ENCODE results near the gene POU2F3. TPM values are rescaled to one million over a fixed set of nuclear protein-coding genes. Genes with fewer than 3 reads are reported as not detected.
A peak's percentile ranks its signal among the peaks of the same experiment; 100 is the strongest.

The POU2F3 gene
- total RNA-seq, 4 donors from 2014 or later = 0.27 to 0.46 TPM; not detected in 2

DNA sequence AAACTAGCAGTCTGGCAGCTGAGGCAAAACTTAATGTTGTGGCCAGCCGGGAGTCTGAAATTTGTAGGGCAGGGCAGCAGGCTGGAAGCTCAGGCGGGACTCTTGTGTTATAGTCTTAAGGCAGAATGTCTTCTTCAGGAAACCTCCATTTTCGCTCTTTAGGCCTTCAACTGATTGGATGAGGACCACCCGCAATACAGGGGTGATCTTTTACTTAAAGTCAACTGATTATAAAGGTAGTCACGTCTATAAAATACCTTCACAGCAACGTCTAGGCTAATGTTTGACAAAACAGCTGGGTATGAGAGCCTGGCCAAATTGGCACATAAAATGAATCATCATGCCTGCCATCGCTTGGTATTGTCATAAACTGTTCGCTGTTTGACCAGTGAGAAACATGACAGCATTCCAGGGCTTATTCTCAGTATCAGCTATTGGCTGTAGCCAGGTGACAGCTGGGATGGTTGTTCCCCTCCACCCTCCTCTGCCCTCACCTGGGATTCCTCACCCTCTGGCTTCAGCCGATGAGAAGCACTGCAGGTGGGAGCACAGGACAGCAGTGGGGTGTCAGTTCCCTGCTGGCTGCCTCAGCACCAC is 6.6 kb upstream of the POU2F3 start:
- TF ChIP-seq POLR2AphosphoS5 (IDR thresholded peaks at IDR 0.05) (no peak), POLR2A (IDR thresholded peaks at IDR 0.05) (no peak), EP300 (IDR thresholded peaks at IDR 0.05) (no peak)
- TF ChIP-seq, protein P1, sequence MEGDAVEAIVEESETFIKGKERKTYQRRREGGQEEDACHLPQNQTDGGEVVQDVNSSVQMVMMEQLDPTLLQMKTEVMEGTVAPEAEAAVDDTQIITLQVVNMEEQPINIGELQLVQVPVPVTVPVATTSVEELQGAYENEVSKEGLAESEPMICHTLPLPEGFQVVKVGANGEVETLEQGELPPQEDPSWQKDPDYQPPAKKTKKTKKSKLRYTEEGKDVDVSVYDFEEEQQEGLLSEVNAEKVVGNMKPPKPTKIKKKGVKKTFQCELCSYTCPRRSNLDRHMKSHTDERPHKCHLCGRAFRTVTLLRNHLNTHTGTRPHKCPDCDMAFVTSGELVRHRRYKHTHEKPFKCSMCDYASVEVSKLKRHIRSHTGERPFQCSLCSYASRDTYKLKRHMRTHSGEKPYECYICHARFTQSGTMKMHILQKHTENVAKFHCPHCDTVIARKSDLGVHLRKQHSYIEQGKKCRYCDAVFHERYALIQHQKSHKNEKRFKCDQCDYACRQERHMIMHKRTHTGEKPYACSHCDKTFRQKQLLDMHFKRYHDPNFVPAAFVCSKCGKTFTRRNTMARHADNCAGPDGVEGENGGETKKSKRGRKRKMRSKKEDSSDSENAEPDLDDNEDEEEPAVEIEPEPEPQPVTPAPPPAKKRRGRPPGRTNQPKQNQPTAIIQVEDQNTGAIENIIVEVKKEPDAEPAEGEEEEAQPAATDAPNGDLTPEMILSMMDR (IDR thresholded peaks at IDR 0.05) = no peak
- H3K36me3 ChIP-seq = peaks cover 0 to 8% of the 10 kb centered on the region in 2 donors
- H3K27me3 ChIP-seq = peaks cover 38% of the 10 kb centered on the region
- no peak for ATAC-seq
- H3K4me1 ChIP-seq = peaks cover 0 to 10% (median 0%) of the 10 kb centered on the region in 3 donors
- H3K27ac ChIP-seq = no peak overlapping the region
- no peak overlapping the region for H3K4me3 ChIP-seq
- no peaks in the 10 kb centered on the region for H3K9me3 ChIP-seq
- WGBS, 2 donors (ENCODE audit: low coverage in 1 of 2) = 71 to 88% methylated on average over 6 to 7 of the region's 9 CpGs

DNA sequence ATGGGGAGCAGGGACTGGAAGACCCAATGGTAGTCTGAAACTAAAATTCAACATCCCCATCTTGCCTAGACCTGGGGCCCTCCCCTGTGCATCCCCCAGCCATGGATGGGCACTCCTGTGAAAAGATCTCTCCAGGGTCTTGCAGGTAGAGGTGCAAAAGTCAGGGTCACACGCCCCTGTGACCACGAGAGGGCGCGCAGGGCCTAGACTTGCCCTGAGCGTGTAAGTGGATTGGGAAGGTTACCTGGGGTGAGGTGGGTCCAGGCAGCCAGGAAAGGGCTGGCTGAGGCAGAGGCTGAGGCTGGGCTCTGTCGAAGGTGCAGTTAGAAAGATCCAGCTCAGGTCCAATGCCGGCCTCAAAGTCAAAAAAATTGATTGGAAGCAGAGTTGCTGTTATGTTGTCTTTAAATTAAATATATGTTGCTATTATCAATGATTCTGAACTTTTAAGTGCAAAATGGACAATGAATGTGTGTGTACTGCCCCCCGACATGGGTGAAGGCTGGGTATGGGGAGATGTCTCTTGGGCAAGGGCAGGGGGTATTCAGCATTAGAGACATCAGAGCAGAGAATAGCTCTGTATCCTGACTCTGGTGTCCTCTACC is 4.8 kb upstream of the POU2F3 start:
- Histone ChIP-seq H3K27ac (no peak overlapping the region), H3K27me3 (peaks cover 53% of the 10 kb centered on the region)

DNA sequence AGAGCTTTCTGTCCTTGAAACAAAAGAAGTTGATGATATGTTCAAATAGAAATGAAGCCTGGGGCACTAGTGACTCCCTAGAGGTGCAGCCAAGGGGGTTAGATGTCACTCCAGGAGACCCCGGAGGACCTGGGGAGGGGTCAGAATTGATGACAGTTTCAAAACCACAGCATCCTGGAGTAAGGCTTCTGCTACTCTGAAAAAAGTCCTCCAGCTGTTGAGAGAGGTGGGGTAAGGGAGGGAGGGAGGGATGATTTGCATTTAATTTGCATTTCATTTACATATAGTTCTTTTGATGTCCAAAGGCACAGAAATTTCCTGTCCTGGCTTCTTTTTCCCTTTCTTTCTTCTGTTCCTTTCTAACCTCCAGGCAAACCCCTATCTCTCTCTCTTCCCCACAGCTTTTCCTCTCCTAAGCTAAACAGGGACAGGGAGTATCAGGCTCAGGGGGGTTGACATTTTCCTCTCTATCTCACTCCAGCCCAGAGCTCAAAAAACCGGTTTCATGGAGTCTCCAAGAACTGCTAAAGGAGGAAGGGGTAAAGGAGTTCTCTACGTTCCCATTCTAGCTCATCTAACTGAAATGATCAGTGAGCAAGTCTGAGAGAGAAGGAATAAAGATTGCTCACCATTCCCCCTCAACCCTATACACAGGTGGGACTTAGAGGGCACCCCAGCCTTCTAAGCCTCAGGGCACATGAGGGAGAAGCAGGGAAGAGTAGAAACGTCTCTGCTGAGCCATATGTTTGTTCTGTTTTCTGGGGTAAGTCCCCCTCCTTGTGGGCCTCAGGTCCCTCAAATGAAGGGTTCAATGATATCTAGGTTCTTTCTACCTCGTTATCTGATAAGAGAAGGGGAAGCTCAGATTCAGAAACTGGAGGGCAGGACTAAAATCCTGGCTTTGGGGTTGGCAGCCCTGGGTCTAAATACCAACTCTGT is 3.5 kb upstream of the POU2F3 start:
- Histone ChIP-seq H3K4me3 (no peak overlapping the region), H3K27me3 (peaks cover 66% of the 10 kb centered on the region), H3K9me3 (no peaks in the 10 kb centered on the region), H3K36me3 (no peaks in the 10 kb centered on the region), H3K4me1 (peaks cover 0 to 10% (median 4%) of the 10 kb centered on the region in 3 donors), H3K27ac (no peak overlapping the region)
- ATAC-seq = no peak
- 49 to 51% methylated on average over 5 of the region's 5 CpGs for WGBS, 2 donors (ENCODE audit: low coverage in 1 of 2)
- TF ChIP-seq POLR2A (IDR thresholded peaks at IDR 0.05) (no peak), POLR2AphosphoS5 (IDR thresholded peaks at IDR 0.05) (no peak), EP300 (IDR thresholded peaks at IDR 0.05) (no peak)
- TF ChIP-seq, protein P1 (IDR thresholded peaks at IDR 0.05) = no peak

More for the DNA sequence above, 4.8 kb upstream of the POU2F3 start:
- no peak overlapping the region for H3K4me3 ChIP-seq
- 29 to 34% methylated on average over 3 of the region's 8 CpGs for WGBS, 2 donors (ENCODE audit: low coverage in 1 of 2)
- ATAC-seq = no peak
- TF ChIP-seq, protein P1 (IDR thresholded peaks at IDR 0.05) = peak in 3 of 4 experiments; percentile 63 to 80 (median 70)
- TF ChIP-seq POLR2AphosphoS5 (IDR thresholded peaks at IDR 0.05) (no peak), EP300 (IDR thresholded peaks at IDR 0.05) (no peak)
- H3K36me3 ChIP-seq = no peaks in the 10 kb centered on the region
- H3K4me1 ChIP-seq = peaks cover 0 to 6% (median 3%) of the 10 kb centered on the region in 3 donors
- H3K9me3 ChIP-seq = no peaks in the 10 kb centered on the region

DNA sequence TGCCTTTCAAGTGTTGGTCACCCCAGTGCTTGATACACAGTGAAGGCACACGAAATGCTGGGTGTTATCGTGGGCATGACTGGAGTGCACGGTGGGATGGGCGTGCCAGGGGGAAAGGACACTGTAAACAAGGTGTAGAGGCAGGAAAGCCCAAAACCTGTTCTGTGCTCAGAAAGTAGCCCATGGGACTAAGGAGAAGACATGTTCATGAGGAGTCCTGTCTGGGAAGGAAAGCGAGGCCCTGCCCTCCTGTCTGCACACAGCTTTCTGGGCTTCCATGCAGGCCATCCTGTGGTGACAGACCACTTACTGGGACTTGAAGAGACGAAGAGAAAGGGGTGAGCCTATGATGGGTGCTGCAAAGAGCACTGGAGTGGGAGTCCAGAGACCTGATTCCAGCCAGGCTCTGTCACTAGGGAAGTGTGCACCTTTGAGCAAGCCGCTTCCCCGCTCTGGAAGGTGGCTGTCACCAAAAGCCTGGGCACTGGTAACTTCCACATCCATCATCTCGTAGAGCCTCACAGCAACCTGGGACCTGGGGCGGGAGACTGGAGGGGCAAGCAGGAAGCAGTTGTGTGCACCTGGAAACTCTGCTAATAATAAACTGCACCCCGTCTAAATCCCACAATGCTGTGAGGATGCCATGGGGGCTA is 846 bp upstream of the POU2F3 start:
- TF ChIP-seq EP300 (IDR thresholded peaks at IDR 0.05) (no peak), POLR2A (IDR thresholded peaks at IDR 0.05) (no peak), POLR2AphosphoS5 (IDR thresholded peaks at IDR 0.05) (no peak)
- TF ChIP-seq, protein P1 (IDR thresholded peaks at IDR 0.05) = no peak

More for the DNA sequence above, 846 bp upstream of the POU2F3 start:
- no peaks in the 10 kb centered on the region for H3K36me3 ChIP-seq
- WGBS, 2 donors (ENCODE audit: low coverage in 1 of 2) = 80 to 84% methylated on average over 7 of the region's 11 CpGs
- no peak overlapping the region for H3K27ac ChIP-seq
- peaks cover 0 to 10% (median 4%) of the 10 kb centered on the region in 3 donors for H3K4me1 ChIP-seq
- no peak for ATAC-seq
- no peaks in the 10 kb centered on the region for H3K9me3 ChIP-seq
- H3K4me3 ChIP-seq = no peak overlapping the region
- H3K27me3 ChIP-seq = peaks cover 70% of the 10 kb centered on the region
